SK-N-MC (cell line): ENCODE measurements around the gene DOK5.

Experiments
- DNase-seq: peaks from one replicate; pipeline ENCODE4 v3.0.0-alpha.2; 2011; ENCODE audit warnings: low read depth, low spot score
- H3K27ac ChIP-seq: fragments of 200-600 bp; sonication (generic); 2 replicates; pipeline ENCODE4 v1.5.1; 2016; ENCODE audit warnings: mixed run types
- H3K36me3 ChIP-seq: fragments of 200-600 bp; sonication (generic); 2 replicates; pipeline ENCODE4 v1.6.1; 2017; ENCODE audit warnings: antibody characterized with exemption, low read length, mixed read lengths; ENCODE audit not compliant: insufficient read depth
- H3K4me3 ChIP-seq: fragments of 200-600 bp; sonication (generic); 2 replicates; pipeline ENCODE4 v1.5.1; 2016
- H3K9ac ChIP-seq: fragments of 200-600 bp; sonication (generic); 2 replicates; pipeline ENCODE4 v1.8.0; 2017; ENCODE audit warnings: mixed run types, mixed read lengths; ENCODE audit not compliant: insufficient read length
- H3K9me3 ChIP-seq: fragments of 200-600 bp; sonication (generic); 2 replicates; pipeline ENCODE4 v1.6.1; 2017; ENCODE audit warnings: low read depth, mild to moderate bottlenecking, antibody characterized with exemption, low read length, moderate library complexity, mixed read lengths
- EZH2 ChIP-seq: fragments of 200-600 bp; sonication (generic); IDR thresholded peaks from one replicate; pipeline ENCODE4 v1.6.1; 2017; ENCODE audit warnings: antibody characterized with exemption
- FOXP2 ChIP-seq: optimal IDR thresholded peaks from 2 replicates; pipeline ENCODE3; 2011; ENCODE audit warnings: mild to moderate bottlenecking, moderate library complexity; ENCODE audit not compliant: insufficient read depth; ENCODE audit errors: extremely low read length, control extremely low read depth
- POLR2AphosphoS5 ChIP-seq: IDR thresholded peaks from 2 replicates; pipeline ENCODE4 v1.6.1; 2012; ENCODE audit warnings: mild to moderate bottlenecking, low read depth, low read length, borderline replicate concordance

The DOK5 gene

DNA sequence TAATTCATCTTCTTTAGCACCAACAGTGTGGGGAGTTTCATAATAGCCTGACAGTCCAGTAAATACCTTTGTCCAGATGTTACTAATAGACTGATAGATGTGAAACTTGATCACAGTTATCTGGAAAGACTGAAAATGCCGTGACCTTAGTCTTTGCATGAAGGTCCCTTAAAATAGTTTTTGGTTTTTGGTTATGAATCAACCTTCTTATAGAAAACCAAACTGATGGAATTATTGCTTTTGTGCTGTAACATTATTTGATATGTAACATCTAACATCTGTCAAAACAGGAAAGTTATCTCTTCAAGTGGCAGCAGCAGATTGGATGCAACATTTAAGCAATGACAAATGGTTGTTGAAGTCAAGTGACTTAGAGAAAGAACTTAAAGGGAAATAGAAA, 190.4 kb downstream of the DOK5 start:
- TF ChIP-seq POLR2AphosphoS5: no peak
- TF ChIP-seq FOXP2: no peak
- TF ChIP-seq EZH2: no peak
- Histone ChIP-seq H3K9ac (no peak overlapping the region), H3K36me3 (no peaks in the 10 kb centered on the region), H3K27ac (no peak overlapping the region), H3K9me3 (no peaks in the 10 kb centered on the region), H3K4me3 (no peak overlapping the region)
- no peak for DNase-seq

DNA sequence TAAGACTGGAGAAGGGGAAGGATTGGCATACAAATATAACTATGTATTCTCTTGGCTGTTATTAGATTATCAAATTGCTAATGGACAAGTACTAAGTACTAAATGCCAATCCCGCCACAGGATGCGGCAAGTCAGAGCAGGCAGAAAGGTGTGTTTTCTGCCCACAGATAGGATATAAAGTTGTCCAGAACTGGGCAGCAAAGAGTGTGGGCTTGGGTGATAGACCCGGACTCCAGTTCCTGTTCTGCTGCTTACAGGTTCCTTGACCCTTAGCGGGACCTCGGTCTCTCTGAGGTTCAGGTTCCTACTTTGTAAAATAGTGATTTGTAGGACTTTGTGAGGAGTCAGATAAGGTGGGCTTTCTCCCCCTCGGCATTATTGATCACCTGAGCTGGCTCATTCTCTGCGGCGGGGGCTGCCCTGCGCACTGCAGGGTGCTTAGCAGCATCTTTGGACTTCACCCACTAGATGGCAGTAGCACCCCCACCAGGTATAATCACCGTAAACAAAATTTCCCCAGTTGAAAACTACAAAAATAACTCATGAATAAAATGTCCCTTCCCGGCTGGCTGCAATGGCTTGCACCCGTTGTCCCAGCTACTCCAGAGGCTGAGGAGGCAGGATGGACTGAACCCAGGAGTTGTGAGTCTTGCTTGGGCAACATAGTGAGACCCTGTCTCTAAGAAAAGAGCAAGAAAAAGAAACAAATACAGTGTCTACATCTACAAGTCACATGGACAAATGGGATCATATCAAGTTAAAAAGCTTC, 193.1 kb downstream of the DOK5 start:
- Histone ChIP-seq H3K27ac (no peak overlapping the region), H3K4me3 (peak overlapping the region; percentile 34; the same call in 1 of the 2 replicates), H3K9ac (no peak overlapping the region), H3K36me3 (no peaks in the 10 kb centered on the region), H3K9me3 (no peaks in the 10 kb centered on the region)
- no peak for DNase-seq
- TF ChIP-seq FOXP2 (no peak), POLR2AphosphoS5 (no peak), EZH2 (no peak)

GRCh38 chr20:54669040-54669363, 193.6 kb downstream of the DOK5 start:
- H3K4me3 ChIP-seq: no peak overlapping the region; the same call in 1 of the 2 replicates
- no peaks in the 10 kb centered on the region for H3K36me3 ChIP-seq
- DNase-seq: no peak
- no peak overlapping the region for H3K27ac ChIP-seq
- H3K9me3 ChIP-seq: no peaks in the 10 kb centered on the region
- H3K9ac ChIP-seq: no peak overlapping the region
- no peak for TF ChIP-seq POLR2AphosphoS5
- TF ChIP-seq FOXP2: no peak
- no peak for TF ChIP-seq EZH2

GRCh38 chr20:54678253-54678652, 202.9 kb downstream of the DOK5 start:
- Histone ChIP-seq H3K9ac (no peak overlapping the region), H3K27ac (no peak overlapping the region), H3K4me3 (no peak overlapping the region), H3K9me3 (no peaks in the 10 kb centered on the region), H3K36me3 (no peaks in the 10 kb centered on the region)
- DNase-seq: no peak
- TF ChIP-seq FOXP2 (no peak), POLR2AphosphoS5 (no peak), EZH2 (no peak)

DNA sequence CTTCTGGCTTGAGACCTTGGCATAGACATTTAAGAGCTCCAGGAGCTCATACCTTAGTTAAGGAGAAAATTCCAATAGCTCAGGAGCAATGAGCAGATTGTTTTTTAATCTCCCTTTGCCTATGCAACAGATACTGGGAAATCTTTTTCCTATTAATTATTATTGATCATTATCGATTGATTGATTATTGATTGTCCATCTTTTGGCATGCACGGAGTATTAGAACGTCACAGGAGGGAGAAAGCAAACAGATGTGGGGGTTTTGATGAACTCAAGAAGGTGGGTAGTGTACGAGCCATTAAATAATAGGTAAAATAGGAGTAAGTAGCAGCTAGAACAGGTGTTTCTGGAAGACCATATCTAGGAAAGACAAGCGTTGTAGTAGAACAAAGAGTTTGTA, 205.0 kb downstream of the DOK5 start:
- TF ChIP-seq POLR2AphosphoS5 (no peak), FOXP2 (no peak), EZH2 (no peak)
- Histone ChIP-seq H3K9ac (no peak overlapping the region), H3K36me3 (no peaks in the 10 kb centered on the region), H3K4me3 (no peak overlapping the region), H3K27ac (no peak overlapping the region), H3K9me3 (no peaks in the 10 kb centered on the region)
- no peak for DNase-seq

GRCh38 chr20:54680872-54681619, 205.7 kb downstream of the DOK5 start:
- Histone ChIP-seq H3K27ac (no peak overlapping the region), H3K4me3 (no peak overlapping the region), H3K9ac (no peak overlapping the region), H3K9me3 (no peaks in the 10 kb centered on the region), H3K36me3 (no peaks in the 10 kb centered on the region)
- TF ChIP-seq FOXP2: no peak
- no peak for TF ChIP-seq EZH2
- no peak for TF ChIP-seq POLR2AphosphoS5
- DNase-seq: peak; percentile 5

DNA sequence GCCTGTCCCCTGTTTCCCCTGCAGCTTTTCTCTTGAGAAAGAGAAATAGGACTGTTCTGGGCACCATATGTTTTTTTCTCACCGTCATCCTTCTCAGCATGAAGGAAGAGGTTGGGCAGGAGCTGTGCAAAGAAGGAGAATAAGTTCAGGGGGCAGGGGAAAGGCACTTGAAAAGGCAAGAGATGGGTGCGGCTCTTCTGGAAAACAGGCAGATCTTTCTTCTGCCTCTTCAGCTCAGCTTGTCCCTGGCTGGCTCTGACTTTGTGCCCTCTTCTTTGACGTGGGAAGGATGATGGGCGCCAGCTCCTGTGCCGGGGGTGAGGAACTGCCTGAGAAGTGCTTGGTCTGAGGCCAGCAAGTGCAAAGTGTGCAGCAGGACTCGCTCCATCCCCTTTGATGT, 206.5 kb downstream of the DOK5 start:
- H3K9ac ChIP-seq: no peak overlapping the region
- TF ChIP-seq FOXP2 (no peak), EZH2 (no peak), POLR2AphosphoS5 (no peak)
- no peak overlapping the region for H3K27ac ChIP-seq
- H3K36me3 ChIP-seq: no peaks in the 10 kb centered on the region
- H3K4me3 ChIP-seq: no peak overlapping the region
- DNase-seq: no peak
- H3K9me3 ChIP-seq: no peaks in the 10 kb centered on the region

- TF ChIP-seq FOXP2: no peak
- TF ChIP-seq EZH2: no peak
- TF ChIP-seq POLR2AphosphoS5: no peak
Observed at GRCh38 chr20:54688476-54688875, 213.1 kb downstream of the DOK5 start.

More at GRCh38 chr20:54688476-54688875, 213.1 kb downstream of the DOK5 start:
- H3K9ac ChIP-seq: no peak overlapping the region
- no peak for DNase-seq
- H3K27ac ChIP-seq: no peak overlapping the region
- H3K9me3 ChIP-seq: no peaks in the 10 kb centered on the region
- no peaks in the 10 kb centered on the region for H3K36me3 ChIP-seq
- no peak overlapping the region for H3K4me3 ChIP-seq
